Measurements from ENCODE around the gene CD109. TPM values are rescaled to one million over a fixed set of nuclear protein-coding genes. Genes with fewer than 3 reads are reported as not detected.

CD109 gene
- total RNA-seq, 1 experiment from 2014 or later = 0.18 TPM

- H3K36me3 Mint-ChIP-seq (ENCODE audit: insufficient read depth, unreplicated experiment) = no peaks in the 10 kb centered on the region
- Histone ChIP-seq H3K4me1 (no peaks in the 10 kb centered on the region), H3K4me3 (ENCODE audit: low read depth, low read length) (no peak overlapping the region), H3K27me3 (replicated peaks; ENCODE audit: control insufficient read depth, insufficient read depth, low read length) (no peaks in the 10 kb centered on the region), H3K9me3 (no peaks in the 10 kb centered on the region), H3K36me3 (ENCODE audit: control insufficient read depth, insufficient read depth, low read length) (no peaks in the 10 kb centered on the region)
- ChIA-PET CTCF (no interaction called here), POLR2A (interaction anchor here (0.6 kb wide), 1 partner anchor 56 kb away, joined by 3 read pairs; no protein-coding TSS in a partner anchor)
- no peaks in the 10 kb centered on the region for H3K4me1 Mint-ChIP-seq (ENCODE audit: low read depth, unreplicated experiment)
- no peaks in the 10 kb centered on the region for H3K9me3 Mint-ChIP-seq (ENCODE audit: unreplicated experiment)
- intact Hi-C loops (cut with micrococcal nuclease; ENCODE audit: unreplicated experiment) = no loop called here
- no peak overlapping the region for H3K27ac Mint-ChIP-seq (ENCODE audit: unreplicated experiment)
- no peak for DNase-seq
- BruUV-seq (replicated peaks) = no TSS peak
- no peaks in the 10 kb centered on the region for H3K27me3 Mint-ChIP-seq (ENCODE audit: insufficient read depth, unreplicated experiment)
- no peak overlapping the region for H3K4me3 Mint-ChIP-seq (ENCODE audit: unreplicated experiment)
- no peak for TF ChIP-seq CTCF (IDR thresholded peaks at IDR 0.05; ENCODE audit: insufficient read depth in 1 of 2, low read depth in 1 of 2, low read length in 1 of 2, severe bottlenecking in 1 of 2, unreplicated experiment in 1 of 2)
Observed at GRCh38 chr6:73747289-73747688, 51.3 kb downstream of the CD109 start.

DNA sequence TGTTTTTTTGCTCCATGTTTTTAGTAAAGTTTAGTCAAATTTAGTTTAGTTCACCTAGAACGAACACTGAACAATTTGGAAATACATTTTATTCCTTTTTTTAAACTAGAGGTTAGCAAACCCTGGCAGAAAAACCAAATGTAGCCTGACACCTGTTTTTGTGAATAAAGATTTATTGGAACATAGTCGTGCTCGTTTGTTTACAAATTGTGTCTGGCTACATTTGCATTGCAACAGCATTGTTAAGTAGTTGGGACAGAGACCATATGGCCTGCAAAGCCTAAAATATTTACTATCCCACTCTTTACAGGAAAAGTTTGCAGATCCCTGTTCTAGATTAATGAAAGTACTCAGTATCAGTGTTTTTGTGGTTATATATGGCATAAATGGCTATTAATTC is 56.9 kb downstream of the CD109 start:
- H3K4me1 Mint-ChIP-seq (ENCODE audit: low read depth, unreplicated experiment) = no peaks in the 10 kb centered on the region
- DNase-seq = no peak
- no TSS peak for BruUV-seq (replicated peaks)
- peaks cover 7% of the 10 kb centered on the region for H3K27me3 Mint-ChIP-seq (ENCODE audit: insufficient read depth, unreplicated experiment)
- ChIA-PET CTCF (no interaction called here), POLR2A (no interaction called here)
- intact Hi-C loops (cut with micrococcal nuclease; ENCODE audit: unreplicated experiment) = no loop called here
- no peak overlapping the region for H3K4me3 Mint-ChIP-seq (ENCODE audit: unreplicated experiment)
- Histone ChIP-seq H3K27me3 (replicated peaks; ENCODE audit: control insufficient read depth, insufficient read depth, low read length) (no peaks in the 10 kb centered on the region), H3K4me1 (no peaks in the 10 kb centered on the region), H3K36me3 (ENCODE audit: control insufficient read depth, insufficient read depth, low read length) (no peaks in the 10 kb centered on the region), H3K4me3 (ENCODE audit: low read depth, low read length) (no peak overlapping the region), H3K9me3 (no peaks in the 10 kb centered on the region)
- TF ChIP-seq CTCF (IDR thresholded peaks at IDR 0.05; ENCODE audit: insufficient read depth in 1 of 2, low read depth in 1 of 2, low read length in 1 of 2, severe bottlenecking in 1 of 2, unreplicated experiment in 1 of 2) = no peak
- no peaks in the 10 kb centered on the region for H3K36me3 Mint-ChIP-seq (ENCODE audit: insufficient read depth, unreplicated experiment)
- no peaks in the 10 kb centered on the region for H3K9me3 Mint-ChIP-seq (ENCODE audit: unreplicated experiment)
- no peak overlapping the region for H3K27ac Mint-ChIP-seq (ENCODE audit: unreplicated experiment)

DNA sequence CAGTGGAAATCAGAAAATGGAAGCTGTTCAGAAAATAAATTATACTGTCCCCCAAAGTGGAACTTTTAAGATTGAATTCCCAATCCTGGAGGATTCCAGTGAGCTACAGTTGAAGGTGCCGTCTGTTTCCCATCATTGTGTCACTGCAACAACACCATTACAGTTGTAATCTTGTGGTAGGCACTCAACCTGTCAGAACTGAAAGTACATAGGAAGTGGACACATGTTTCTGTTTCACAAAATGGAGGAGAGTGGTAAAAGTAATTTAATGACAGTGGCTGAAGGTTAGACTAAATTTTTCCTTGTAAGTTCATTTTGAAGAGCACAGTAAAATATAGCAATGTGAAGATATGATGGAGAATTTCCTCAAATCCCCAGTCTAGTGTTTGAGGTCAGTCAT is 70.0 kb downstream of the CD109 start:
- Mint-ChIP-seq H3K27me3 (ENCODE audit: insufficient read depth, unreplicated experiment) (no peaks in the 10 kb centered on the region), H3K9me3 (ENCODE audit: unreplicated experiment) (no peaks in the 10 kb centered on the region), H3K4me3 (ENCODE audit: unreplicated experiment) (no peak overlapping the region), H3K36me3 (ENCODE audit: insufficient read depth, unreplicated experiment) (no peaks in the 10 kb centered on the region), H3K4me1 (ENCODE audit: low read depth, unreplicated experiment) (peaks cover 6% of the 10 kb centered on the region), H3K27ac (ENCODE audit: unreplicated experiment) (no peak overlapping the region)
- no peak for TF ChIP-seq CTCF (IDR thresholded peaks at IDR 0.05; ENCODE audit: insufficient read depth in 1 of 2, low read depth in 1 of 2, low read length in 1 of 2, severe bottlenecking in 1 of 2, unreplicated experiment in 1 of 2)
- Histone ChIP-seq H3K36me3 (ENCODE audit: control insufficient read depth, insufficient read depth, low read length) (no peaks in the 10 kb centered on the region), H3K4me3 (ENCODE audit: low read depth, low read length) (no peak overlapping the region), H3K9me3 (no peaks in the 10 kb centered on the region), H3K27me3 (replicated peaks; ENCODE audit: control insufficient read depth, insufficient read depth, low read length) (no peaks in the 10 kb centered on the region), H3K4me1 (no peaks in the 10 kb centered on the region)
- ChIA-PET CTCF (no interaction called here), POLR2A (no interaction called here)
- BruUV-seq (replicated peaks) = no TSS peak
- intact Hi-C loops (cut with micrococcal nuclease; ENCODE audit: unreplicated experiment) = no loop called here
- no peak for DNase-seq

Data from Caco-2 (cell line).